H1 (cell line): ENCODE results near the gene TMEM129. TPM values are rescaled to one million over a fixed set of nuclear protein-coding genes. Genes with fewer than 3 reads are reported as not detected.

Experiments used
- EP300 ChIP-seq, 2 experiments: IDR thresholded peaks; 1 replicate in 1 of 2; 2 replicates in 1 of 2; pipeline ENCODE4 v1.6.1; 2011 to 2012; ENCODE audit warnings: low read depth in 2 of 2, low read length in 2 of 2, mild to moderate bottlenecking in 2 of 2, borderline replicate concordance in 1 of 2, inconsistent platforms in 1 of 2, moderate library complexity in 1 of 2
- GABPA ChIP-seq: IDR thresholded peaks from 2 replicates; pipeline ENCODE4 v1.6.1; 2011; ENCODE audit warnings: mild to moderate bottlenecking, low read length, moderate library complexity, borderline replicate concordance; ENCODE audit not compliant: insufficient read depth
- JUN ChIP-seq: IDR thresholded peaks from 2 replicates; pipeline ENCODE4 v1.6.1; 2011; ENCODE audit warnings: low read depth, mild to moderate bottlenecking, improper control_type of control experiment, low read length
- polyA plus RNA-seq, 7 experiments: library from polyadenylated mRNA; depleted of rRNA in 3 of 7; stranded (reverse) in 5 of 7; unstranded in 2 of 7; fragments of >200 nt in 5 of 7; fragments of 200-250 nt in 2 of 7; gene quantifications; 1 replicate in 5 of 7; 2 replicates in 1 of 7; 4 replicates in 1 of 7; pipeline versions ENCODE4 v1.2.1 to v1.2.3, GENCODE V29; 2011 to 2013; ENCODE audit warnings: missing spikeins in 2 of 7, mixed read lengths in 2 of 7
- total RNA-seq: library from RNA; stranded (reverse); fragmentation: NEBNext Ultra II Directional; extraction: Animal tissue kit (Norgen Biotek cat#: 25700); gene quantifications from 2 replicates; pipeline ENCODE4 v1.2.1, GENCODE V29; 2021

Gene TMEM129
- total and polyA plus RNA-seq, 2 of the 8 experiments (the other 6 are each of a cell fraction or from before 2014, with no cell fraction given) = 31.5 to 58.7 TPM

DNA sequence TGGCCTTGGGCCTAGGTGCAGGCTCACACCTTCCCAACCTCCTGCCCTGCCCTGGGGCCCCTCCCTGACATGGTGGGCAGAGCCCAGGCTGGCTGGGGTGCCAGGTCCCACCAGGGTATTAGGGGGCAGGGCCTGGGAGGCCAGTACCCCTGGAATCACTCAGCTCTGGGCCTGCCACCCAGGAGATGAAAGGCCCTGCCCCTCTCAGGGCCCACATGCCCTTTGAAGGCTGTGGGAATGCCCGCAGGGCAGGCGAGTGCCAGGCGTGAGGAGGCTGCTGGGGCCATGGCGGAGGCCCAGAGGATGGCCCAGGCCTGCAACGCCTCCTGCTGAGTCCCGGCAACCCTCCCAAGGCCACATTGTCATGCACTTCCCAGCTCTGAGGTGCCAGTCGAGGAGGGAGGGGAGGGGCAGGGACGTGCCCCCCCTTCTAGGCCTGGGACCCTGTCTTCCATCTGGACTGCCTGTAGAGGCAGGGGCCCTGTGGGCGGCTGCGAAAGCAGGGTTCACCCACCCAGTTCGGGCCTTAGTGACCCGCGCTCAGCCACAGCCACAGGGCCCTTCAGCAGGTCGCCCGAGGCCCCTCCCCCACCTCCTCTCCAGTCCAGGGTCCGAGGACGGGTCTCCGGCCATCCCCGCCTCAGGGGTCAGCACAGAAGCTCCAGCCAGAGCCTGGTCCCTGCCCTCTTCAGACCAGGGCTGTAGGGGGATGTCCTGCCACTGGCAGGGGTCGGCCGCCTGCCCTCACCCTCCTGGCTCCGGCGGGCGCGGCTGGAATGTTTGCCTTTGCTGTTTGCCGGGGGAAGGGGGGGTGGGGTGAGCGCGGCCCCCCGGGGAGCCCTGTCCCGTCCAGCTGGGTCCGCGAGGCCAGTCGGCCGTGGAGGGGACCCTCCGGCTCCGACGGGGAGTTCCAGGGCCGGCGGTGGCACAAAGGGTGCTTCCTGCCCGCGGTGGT is 45.3 kb upstream of the TMEM129 start (continued):
- TF ChIP-seq EP300 (IDR thresholded peaks at IDR 0.05; ENCODE audit: borderline replicate concordance in 1 of 2, low read depth in 2 of 2, low read length in 2 of 2) = peak in 1 of 2 experiments; percentile 2; a peak in 1 of 3 replicates
- TF ChIP-seq JUN = no peak
- TF ChIP-seq GABPA = peak; percentile 5; the same call in 1 of the 2 replicates
